Tibial nerve (tissue), 3 donors: Measurements from ENCODE around the gene ERP27.

ENCODE experiments used
- POLR2A ChIP-seq, 2 donors: fragments of 450-650 bp; IDR thresholded peaks; one replicate each; pipeline ENCODE4 v1.6.1; 2017; ENCODE audit warnings: antibody characterized with exemption in 2 of 2, mild to moderate bottlenecking in 2 of 2, moderate library complexity in 2 of 2
- TF ChIP-seq, protein P1 (sequence below), 5 experiments: fragments of 200-600 bp in 3 of 5; fragments of 450-650 bp in 2 of 5; sonication (generic) in 3 of 5; IDR thresholded peaks; one replicate each; pipeline ENCODE4 v1.5.1; 2016 to 2019; ENCODE audit warnings: antibody characterized with exemption in 5 of 5, mild to moderate bottlenecking in 3 of 5, moderate library complexity in 2 of 5

DNA sequence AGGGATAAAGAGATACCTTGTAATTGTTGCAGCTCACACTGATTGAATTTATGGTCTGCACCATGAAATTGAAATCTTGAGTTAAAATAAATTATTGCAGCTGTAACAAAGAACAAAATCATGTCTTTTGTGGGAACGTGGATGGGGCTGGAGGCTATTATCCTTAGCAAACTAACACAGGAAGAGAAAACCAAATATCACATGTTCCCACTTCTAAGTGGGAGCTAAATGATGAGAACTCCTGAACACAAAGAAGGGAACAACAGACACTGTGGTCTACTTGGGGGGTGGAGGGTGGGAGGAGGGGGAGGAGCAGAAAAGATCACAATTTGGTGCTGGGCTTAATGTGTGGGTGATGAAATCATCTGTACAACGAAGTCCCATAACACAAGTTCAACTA is 22.6 kb downstream of the ERP27 start:
- no peak for TF ChIP-seq POLR2A (IDR thresholded peaks at IDR 0.05)
- TF ChIP-seq, protein P1, sequence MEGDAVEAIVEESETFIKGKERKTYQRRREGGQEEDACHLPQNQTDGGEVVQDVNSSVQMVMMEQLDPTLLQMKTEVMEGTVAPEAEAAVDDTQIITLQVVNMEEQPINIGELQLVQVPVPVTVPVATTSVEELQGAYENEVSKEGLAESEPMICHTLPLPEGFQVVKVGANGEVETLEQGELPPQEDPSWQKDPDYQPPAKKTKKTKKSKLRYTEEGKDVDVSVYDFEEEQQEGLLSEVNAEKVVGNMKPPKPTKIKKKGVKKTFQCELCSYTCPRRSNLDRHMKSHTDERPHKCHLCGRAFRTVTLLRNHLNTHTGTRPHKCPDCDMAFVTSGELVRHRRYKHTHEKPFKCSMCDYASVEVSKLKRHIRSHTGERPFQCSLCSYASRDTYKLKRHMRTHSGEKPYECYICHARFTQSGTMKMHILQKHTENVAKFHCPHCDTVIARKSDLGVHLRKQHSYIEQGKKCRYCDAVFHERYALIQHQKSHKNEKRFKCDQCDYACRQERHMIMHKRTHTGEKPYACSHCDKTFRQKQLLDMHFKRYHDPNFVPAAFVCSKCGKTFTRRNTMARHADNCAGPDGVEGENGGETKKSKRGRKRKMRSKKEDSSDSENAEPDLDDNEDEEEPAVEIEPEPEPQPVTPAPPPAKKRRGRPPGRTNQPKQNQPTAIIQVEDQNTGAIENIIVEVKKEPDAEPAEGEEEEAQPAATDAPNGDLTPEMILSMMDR (IDR thresholded peaks at IDR 0.05) = no peak
